GM18499 (cell line): ENCODE measurements around the gene ZNG1C.
"Not testable (repeated sequence)": the region's sequence is repeated elsewhere in the genome, so short reads cannot be mapped to it uniquely, and the experiment has no call there.

Experiments
- ATAC-seq: cut with Tn5 transposase; IDR thresholded peaks from one replicate; pipeline ENCODE4 v1.9.1; 2021; ENCODE audit warnings: moderate number of reproducible peaks; ENCODE audit not compliant: insufficient read depth, unreplicated experiment

Gene ZNG1C

GRCh38 chr9:68241683-68242082 is at the start of gene ZNG1C:
TSS of gene ZNG1C (plus strand) at chr9:68241983. CDS start at chr9:68242032, 49 bp downstream.
- not testable (repeated sequence) for ATAC-seq

- not testable (repeated sequence) for ATAC-seq
Observed at GRCh38 chr9:68242437-68242836, 654 bp downstream of the ZNG1C start.

GRCh38 chr9:68281041-68281440 is 39.3 kb downstream of the ZNG1C start:
- ATAC-seq: not testable (repeated sequence)

DNA sequence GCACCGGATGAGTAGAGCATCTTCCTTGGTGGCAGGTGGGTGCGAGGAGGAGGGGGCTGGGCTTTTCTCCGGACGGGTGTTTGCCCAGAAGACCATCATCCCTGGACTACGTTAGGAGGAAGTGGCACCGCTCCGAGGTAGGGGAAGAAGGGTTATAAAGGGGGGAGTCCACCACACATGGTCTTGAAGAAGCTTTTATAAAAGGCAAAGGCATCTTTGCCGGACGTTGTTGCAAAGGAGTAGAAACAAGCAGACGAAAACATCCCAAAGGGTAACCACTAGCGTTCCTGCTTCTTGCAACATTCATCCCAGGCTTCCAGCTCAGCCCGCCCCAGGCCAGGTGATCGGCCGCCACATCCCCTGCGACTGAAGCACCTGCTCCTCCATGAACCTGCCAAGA is 60.8 kb downstream of the ZNG1C start, which contains the start of gene FOXD4L3:
FOXD4L3 (plus strand) TSS at position 301 of the 400 bp plus-strand sequence; CDS start at position 386, 85 bp downstream.
- not testable (repeated sequence) for ATAC-seq

DNA sequence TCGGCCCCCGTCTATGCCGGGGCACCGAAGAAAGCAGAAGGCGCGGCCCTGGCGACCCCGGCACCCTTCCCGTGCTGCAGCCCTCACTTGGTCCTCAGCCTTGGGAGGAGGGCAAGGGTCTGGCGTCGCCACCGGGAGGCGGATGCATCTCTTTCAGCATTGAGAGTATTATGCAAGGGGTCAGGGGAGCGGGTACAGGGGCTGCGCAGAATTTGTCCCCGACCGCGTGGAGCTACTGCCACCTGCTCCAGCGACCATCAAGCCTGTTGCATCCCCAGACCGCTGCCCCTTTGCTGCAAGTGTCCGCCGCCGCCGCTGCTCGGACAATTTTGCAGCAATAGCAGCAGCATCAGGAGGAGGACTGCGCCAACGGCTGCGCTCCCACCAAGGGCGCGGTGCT is 62.0 kb downstream of the ZNG1C start:
- ATAC-seq: not testable (repeated sequence)

GRCh38 chr9:68304212-68304611 is 62.4 kb downstream of the ZNG1C start:
- ATAC-seq: not testable (repeated sequence)

DNA sequence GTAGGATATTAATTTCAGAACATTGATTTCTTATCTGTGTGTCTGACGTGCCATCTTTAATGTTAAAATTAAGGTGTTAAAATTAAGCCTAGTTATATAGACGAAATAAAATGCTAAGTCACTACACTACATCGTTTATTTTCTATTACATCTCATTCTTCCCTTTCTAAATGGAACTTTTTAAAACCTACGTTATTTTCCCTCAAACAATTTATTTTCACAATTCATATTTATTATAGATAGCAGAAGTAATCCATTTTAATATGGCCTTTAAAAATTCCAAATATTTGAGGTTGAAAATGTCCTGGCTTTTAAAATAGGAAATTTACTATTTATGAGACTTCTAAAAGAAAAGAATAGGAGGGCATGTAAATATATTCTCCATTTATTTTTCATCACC is 63.0 kb downstream of the ZNG1C start:
- ATAC-seq: not testable (repeated sequence)

GRCh38 chr9:68305680-68306285 is 64.0 kb downstream of the ZNG1C start:
- ATAC-seq: not testable (repeated sequence)

GRCh38 chr9:68306391-68306964 is 64.7 kb downstream of the ZNG1C start:
- ATAC-seq: not testable (repeated sequence)

GRCh38 chr9:68307127-68307526 is 65.3 kb downstream of the ZNG1C start:
- ATAC-seq: not testable (repeated sequence)

- not testable (repeated sequence) for ATAC-seq
Observed at GRCh38 chr9:68307654-68308053, 65.9 kb downstream of the ZNG1C start.

GRCh38 chr9:68311208-68311607 is 69.4 kb downstream of the ZNG1C start:
- ATAC-seq: not testable (repeated sequence)

DNA sequence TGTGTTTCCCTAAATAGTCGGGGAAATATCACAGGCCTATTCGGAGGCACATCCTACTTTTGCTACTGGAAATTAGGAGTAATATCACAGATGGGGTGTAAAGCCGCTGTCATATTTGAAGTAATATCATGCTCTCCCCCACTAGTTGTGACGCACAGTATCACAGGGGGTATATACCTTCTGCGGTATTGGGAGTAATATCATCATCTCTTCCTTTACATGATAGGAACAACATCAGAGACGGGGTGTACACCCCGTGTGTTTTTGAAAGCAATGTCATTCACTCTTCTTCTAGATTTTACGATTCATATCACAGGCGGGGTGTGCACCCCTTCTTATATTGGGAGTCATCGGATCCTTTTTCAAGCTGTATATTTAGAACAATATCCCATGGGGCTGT is 76.4 kb downstream of the ZNG1C start:
- ATAC-seq: not testable (repeated sequence)

DNA sequence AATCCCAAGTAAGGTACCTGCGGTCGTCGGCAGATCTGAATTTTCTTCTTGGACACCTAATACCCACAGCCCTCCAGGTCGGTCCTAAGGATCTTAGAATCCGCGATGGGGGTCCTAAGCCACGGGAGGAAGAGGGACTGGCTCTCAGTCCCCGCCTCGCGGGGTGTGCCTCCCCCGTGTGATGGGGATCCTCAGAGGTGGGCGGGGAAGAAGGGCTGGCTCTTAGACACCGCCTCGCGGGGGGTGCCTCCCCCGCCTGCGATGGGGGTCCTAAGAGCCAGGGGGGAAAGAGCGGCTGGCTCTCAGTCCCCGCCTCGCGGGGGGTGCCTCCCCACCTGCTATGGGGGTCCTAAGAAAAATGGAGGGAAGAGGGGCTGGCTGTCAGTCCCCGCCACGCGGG is 82.0 kb downstream of the ZNG1C start:
- not testable (repeated sequence) for ATAC-seq

DNA sequence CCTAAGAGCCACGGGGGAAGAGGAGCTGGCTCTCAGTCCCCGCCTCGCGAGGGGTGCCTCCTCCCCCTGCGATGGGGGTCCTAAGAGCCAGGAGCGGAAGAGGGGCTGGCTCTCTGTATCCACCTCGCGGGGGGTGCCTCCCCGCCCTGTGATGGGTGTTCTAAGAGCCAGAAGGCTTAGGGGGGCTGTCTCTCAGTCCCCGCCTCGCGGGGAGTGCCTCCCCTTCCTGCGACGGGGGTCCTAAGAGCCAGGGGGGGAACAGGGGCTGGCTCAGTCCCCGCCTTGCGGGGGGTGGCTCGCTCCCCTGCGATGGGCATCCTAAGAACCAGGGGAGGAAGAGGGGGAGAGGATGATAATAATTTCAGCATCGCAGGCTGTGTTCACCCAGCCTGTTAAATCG is 82.7 kb downstream of the ZNG1C start:
- not testable (repeated sequence) for ATAC-seq

- ATAC-seq: not testable (repeated sequence)
Observed at GRCh38 chr9:68329106-68329505, 87.3 kb downstream of the ZNG1C start.

- not testable (repeated sequence) for ATAC-seq
Observed at GRCh38 chr9:68330531-68331173, 88.9 kb downstream of the ZNG1C start.

DNA sequence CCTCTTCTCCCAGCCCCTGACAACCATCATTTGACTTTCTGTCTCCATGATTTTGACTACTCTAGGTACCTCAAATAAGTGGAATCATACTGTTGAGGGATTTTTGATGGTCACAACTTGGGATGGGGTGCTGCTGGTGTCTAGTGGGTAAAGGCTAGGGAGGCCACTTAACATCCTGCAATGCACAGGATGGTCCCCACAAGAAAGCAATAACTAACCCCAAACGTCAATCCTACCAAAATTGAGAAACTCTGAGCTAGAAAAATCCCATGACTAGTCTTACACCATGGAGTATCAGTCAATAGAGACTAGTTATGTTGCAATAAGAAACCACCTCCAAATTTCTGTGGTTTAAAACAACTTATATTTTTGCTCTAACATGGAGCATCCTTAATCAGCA is 90.3 kb downstream of the ZNG1C start:
- ATAC-seq: not testable (repeated sequence)

- ATAC-seq: not testable (repeated sequence)
Observed at GRCh38 chr9:68335935-68336334, 94.2 kb downstream of the ZNG1C start.

- ATAC-seq: not testable (repeated sequence)
Observed at GRCh38 chr9:68336639-68337339, 95.0 kb downstream of the ZNG1C start.

DNA sequence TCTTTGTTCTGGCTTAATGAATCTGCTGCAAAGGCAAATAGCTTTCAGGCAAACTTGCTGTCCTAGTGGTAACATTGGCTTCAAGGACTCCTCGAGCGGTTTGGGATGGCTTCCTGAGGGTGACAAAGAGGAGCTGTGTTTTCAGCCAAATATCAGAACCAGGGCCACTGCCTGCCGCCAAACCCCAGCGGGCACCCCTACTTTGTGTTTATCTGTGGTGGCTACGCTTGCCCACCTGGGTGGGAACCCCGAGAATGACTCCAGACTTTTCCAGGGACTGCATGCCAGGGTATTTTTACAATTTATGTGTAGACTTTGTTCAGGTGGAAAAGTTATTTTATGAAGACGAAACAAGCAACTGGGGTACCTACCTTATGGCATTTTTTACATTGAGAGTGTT is 96.2 kb downstream of the ZNG1C start:
- ATAC-seq: not testable (repeated sequence)
